Measurements from ENCODE around the gene CENPP.

DNA sequence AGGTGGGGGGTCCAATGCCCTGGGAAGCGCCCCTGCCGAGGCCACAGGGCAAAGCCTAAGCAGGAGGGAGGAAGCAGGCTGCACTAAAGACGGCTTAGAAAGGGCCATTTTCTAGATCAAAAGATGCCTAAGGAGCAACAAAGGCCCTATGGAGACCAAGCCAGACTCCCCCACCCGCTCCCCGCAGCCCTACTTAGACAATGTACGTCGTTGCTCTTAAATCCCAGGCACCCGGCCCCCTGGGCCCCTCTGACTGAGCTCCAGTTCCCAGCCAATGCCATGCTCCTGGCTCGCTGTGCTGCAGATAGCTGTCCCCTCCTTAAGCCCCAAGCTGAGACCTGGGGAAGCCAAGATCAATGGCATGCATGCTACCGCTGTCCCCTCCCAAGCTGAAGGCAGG lies 333.8 kb downstream of the CENPP start:
- TF ChIP-seq, protein P1, sequence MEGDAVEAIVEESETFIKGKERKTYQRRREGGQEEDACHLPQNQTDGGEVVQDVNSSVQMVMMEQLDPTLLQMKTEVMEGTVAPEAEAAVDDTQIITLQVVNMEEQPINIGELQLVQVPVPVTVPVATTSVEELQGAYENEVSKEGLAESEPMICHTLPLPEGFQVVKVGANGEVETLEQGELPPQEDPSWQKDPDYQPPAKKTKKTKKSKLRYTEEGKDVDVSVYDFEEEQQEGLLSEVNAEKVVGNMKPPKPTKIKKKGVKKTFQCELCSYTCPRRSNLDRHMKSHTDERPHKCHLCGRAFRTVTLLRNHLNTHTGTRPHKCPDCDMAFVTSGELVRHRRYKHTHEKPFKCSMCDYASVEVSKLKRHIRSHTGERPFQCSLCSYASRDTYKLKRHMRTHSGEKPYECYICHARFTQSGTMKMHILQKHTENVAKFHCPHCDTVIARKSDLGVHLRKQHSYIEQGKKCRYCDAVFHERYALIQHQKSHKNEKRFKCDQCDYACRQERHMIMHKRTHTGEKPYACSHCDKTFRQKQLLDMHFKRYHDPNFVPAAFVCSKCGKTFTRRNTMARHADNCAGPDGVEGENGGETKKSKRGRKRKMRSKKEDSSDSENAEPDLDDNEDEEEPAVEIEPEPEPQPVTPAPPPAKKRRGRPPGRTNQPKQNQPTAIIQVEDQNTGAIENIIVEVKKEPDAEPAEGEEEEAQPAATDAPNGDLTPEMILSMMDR (conservative IDR thresholded peaks at IDR 0.05; ENCODE audit: low read depth, low read length): no peak
- no peak for TF ChIP-seq EZH2 (IDR thresholded peaks at IDR 0.05; ENCODE audit: low read length, unreplicated experiment)

Data from PC-3 (cell line).